Mucosa of descending colon (tissue), 3 donors: ENCODE measurements around the gene CDIPT. TPM values are rescaled to one million over a fixed set of nuclear protein-coding genes. Genes with fewer than 3 reads are reported as not detected.
A peak's percentile ranks its signal among the peaks of the same experiment; 100 is the strongest.

Experiments
- ATAC-seq: fragments of 200-7000 bp; cut with Tn5 transposase; one replicate; pipeline ENCODE4 v1.9.1; 2020; ENCODE audit warnings: mild to moderate bottlenecking, moderate library complexity
- DNase-seq, 3 donors: peaks; one replicate each; pipeline ENCODE4 v3.0.0-alpha.2; 2020
- H3K36me3 ChIP-seq: fragments of 200-600 bp; one replicate; pipeline ENCODE4 v1.8.0; 2021; ENCODE audit warnings: low read depth, mild to moderate bottlenecking
- H3K4me1 ChIP-seq: fragments of 200-600 bp; one replicate; pipeline ENCODE4 v1.8.0; 2021; ENCODE audit warnings: low read depth, mild to moderate bottlenecking
- H3K4me3 ChIP-seq: fragments of 200-600 bp; one replicate; pipeline ENCODE4 v1.8.0; 2021; ENCODE audit warnings: mild to moderate bottlenecking
- H3K9me3 ChIP-seq: fragments of 200-600 bp; one replicate; pipeline ENCODE4 v1.8.0; 2021; ENCODE audit warnings: mild to moderate bottlenecking
- CTCF ChIP-seq: fragments of 200-600 bp; IDR thresholded peaks from one replicate; pipeline ENCODE4 v1.8.0; 2022; ENCODE audit warnings: antibody characterized with exemption, mild to moderate bottlenecking
- intact Hi-C, 2 donors: fragments of 100-400 bp; cut with DNase I in 1 of 2; cut with micrococcal nuclease in 1 of 2; formaldehyde crosslinking; loops; one replicate each; pipeline versions ENCODE4 v1.11.0 to v1.11.1; 2022; cut with DNase I, micrococcal nuclease
- total RNA-seq, 3 donors: library from RNA; stranded (reverse); fragmentation: NEBNext Ultra II Directional in 2 of 3; extraction: Animal tissue kit (Norgen Biotek cat#: 25700) in 2 of 3; gene quantifications; one replicate each; pipeline versions ENCODE4 v1.2.1 to v1.2.4, GENCODE V29; 2021 to 2023
- donor health status: DM: no; HTN: no; CAD: no; lungs with moderate emphysema.
- donor health status: DM: no; HTN: no; CAD: no.
- donor health status: DM: no; HTN: yes; CAD: no.

Gene CDIPT
- total RNA-seq, 3 donors from 2014 or later, result 53.1 to 102 (median 90.5) TPM

GRCh38 chr16:29904947-29905346 lies 41.9 kb upstream of the CDIPT start:
- no peak for TF ChIP-seq CTCF
- H3K9me3 ChIP-seq, result no peaks in the 10 kb centered on the region
- intact Hi-C loops, result no loop called here
- peaks cover 6% of the 10 kb centered on the region for H3K4me1 ChIP-seq
- no peaks in the 10 kb centered on the region for H3K36me3 ChIP-seq
- no peak for ATAC-seq
- no peak overlapping the region for H3K4me3 ChIP-seq
- DNase-seq, result no peak

GRCh38 chr16:29903590-29903989 lies 40.6 kb upstream of the CDIPT start:
- no peaks in the 10 kb centered on the region for H3K9me3 ChIP-seq
- TF ChIP-seq CTCF, result no peak
- H3K4me1 ChIP-seq, result peaks cover 12% of the 10 kb centered on the region
- ATAC-seq, result no peak
- no peaks in the 10 kb centered on the region for H3K36me3 ChIP-seq
- intact Hi-C loops, result no loop called here
- DNase-seq, result no peak
- H3K4me3 ChIP-seq, result no peak overlapping the region

- H3K4me3 ChIP-seq, result no peak overlapping the region
- peaks cover 12% of the 10 kb centered on the region for H3K4me1 ChIP-seq
- H3K9me3 ChIP-seq, result no peaks in the 10 kb centered on the region
- no peaks in the 10 kb centered on the region for H3K36me3 ChIP-seq
- intact Hi-C loops, result no loop called here
- DNase-seq (no peak), ATAC-seq (no peak)
- no peak for TF ChIP-seq CTCF
Measured at GRCh38 chr16:29901607-29901945, 38.5 kb upstream of the CDIPT start.

- Histone ChIP-seq H3K36me3 (no peaks in the 10 kb centered on the region), H3K4me1 (peaks cover 12% of the 10 kb centered on the region), H3K9me3 (no peaks in the 10 kb centered on the region), H3K4me3 (no peak overlapping the region)
- DNase-seq, result no peak
- no peak for TF ChIP-seq CTCF
- intact Hi-C loops, result no loop called here
- ATAC-seq, result no peak
Measured at GRCh38 chr16:29900888-29901606, 38.0 kb upstream of the CDIPT start.

- Histone ChIP-seq H3K4me3 (peak within 1 kb of the TSS; percentile 26), H3K9me3 (no peaks in the 10 kb centered on the region), H3K36me3 (no peaks in the 10 kb centered on the region), H3K4me1 (peaks cover 12% of the 10 kb centered on the region)
- ATAC-seq (peak; percentile 88), DNase-seq (peak in 1 of 3 donors; percentile 75)
- TF ChIP-seq CTCF, result no peak
- intact Hi-C loops, result no loop called here
Measured at GRCh38 chr16:29900102-29900887, 37.3 kb upstream of the CDIPT start, which contains the start of gene ASPHD1. Gene ASPHD1, plus strand, starts transcription at chr16:29900488. Its CDS starts 484 bp downstream, at chr16:29900972.
